ENCODE measurements around the gene RNF34. TPM values are rescaled to one million over a fixed set of nuclear protein-coding genes. Genes with fewer than 3 reads are reported as not detected.
A peak's percentile ranks its signal among the peaks of the same experiment; 100 is the strongest.

RNF34 gene
- total RNA-seq, 1 experiment from 2014 or later, result 54.1 TPM

DNA sequence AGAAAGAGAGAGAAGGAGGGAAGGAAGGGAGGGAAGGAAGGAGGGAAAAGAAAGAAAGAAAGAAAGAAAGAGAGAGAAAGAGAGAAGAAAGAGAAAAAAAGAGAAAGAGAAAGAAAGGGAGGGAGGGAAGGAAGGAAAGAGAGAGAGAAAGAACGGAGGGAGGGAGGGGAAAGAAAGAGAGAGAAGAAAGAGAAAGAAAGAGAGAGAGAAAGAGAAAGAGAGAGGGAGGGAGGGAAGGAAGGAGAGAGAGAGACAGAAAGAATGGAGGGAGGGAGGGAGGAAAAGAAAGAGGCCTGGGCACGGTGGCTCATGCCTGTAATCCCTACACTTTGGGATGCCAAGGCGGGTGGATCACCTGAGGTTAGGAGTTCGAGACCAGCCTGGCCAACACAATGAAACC, 42.6 kb upstream of the RNF34 start:
- intact Hi-C loops (cut with micrococcal nuclease; ENCODE audit: unreplicated experiment), result no loop called here
- Mint-ChIP-seq H3K4me3 (ENCODE audit: unreplicated experiment) (no peak overlapping the region), H3K4me1 (ENCODE audit: low read depth, unreplicated experiment) (peaks cover 13% of the 10 kb centered on the region), H3K27ac (ENCODE audit: unreplicated experiment) (no peak overlapping the region), H3K9me3 (ENCODE audit: unreplicated experiment) (no peaks in the 10 kb centered on the region), H3K27me3 (ENCODE audit: insufficient read depth, unreplicated experiment) (no peaks in the 10 kb centered on the region), H3K36me3 (ENCODE audit: insufficient read depth, unreplicated experiment) (peaks cover 4% of the 10 kb centered on the region)
- Histone ChIP-seq H3K36me3 (ENCODE audit: control insufficient read depth, insufficient read depth, low read length) (no peaks in the 10 kb centered on the region), H3K9me3 (no peaks in the 10 kb centered on the region), H3K4me1 (no peaks in the 10 kb centered on the region), H3K4me3 (ENCODE audit: low read depth, low read length) (no peak overlapping the region), H3K27me3 (replicated peaks; ENCODE audit: control insufficient read depth, insufficient read depth, low read length) (no peaks in the 10 kb centered on the region)
- BruUV-seq (replicated peaks), result no TSS peak
- POLR2A ChIA-PET, result no interaction called here
- no peak for TF ChIP-seq CTCF (IDR thresholded peaks at IDR 0.05; ENCODE audit: insufficient read depth in 1 of 2, low read depth in 1 of 2, low read length in 1 of 2, severe bottlenecking in 1 of 2, unreplicated experiment in 1 of 2)
- CTCF ChIA-PET, result no interaction called here
- DNase-seq, result no peak

GRCh38 chr12:121358073-121358472, 41.8 kb upstream of the RNF34 start:
- no peak overlapping the region for H3K27ac Mint-ChIP-seq (ENCODE audit: unreplicated experiment)

DNA sequence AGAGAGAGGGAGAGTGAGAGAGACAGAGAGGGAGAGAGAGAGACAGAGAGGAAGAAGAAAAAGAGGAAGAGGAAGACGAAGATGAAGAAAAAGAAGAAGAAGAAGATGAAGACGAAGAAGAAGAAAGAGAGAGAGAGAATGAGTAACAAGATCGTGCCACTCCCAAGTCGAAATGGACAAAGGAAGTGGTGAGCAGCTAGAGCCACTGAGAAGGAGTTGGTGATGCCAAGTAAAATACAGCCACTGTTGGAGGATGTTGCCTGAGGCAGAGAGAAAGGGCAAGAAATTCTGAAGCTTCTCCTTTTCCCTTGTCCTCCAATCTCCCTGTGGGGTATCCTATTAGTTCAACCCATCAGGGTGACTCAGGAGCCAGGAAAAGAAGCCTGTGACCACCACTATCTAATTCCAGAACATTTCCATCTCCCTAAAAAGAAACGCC, 35.2 kb upstream of the RNF34 start:
- H3K9me3 Mint-ChIP-seq (ENCODE audit: unreplicated experiment), result no peaks in the 10 kb centered on the region
- Histone ChIP-seq H3K4me1 (no peaks in the 10 kb centered on the region), H3K36me3 (ENCODE audit: control insufficient read depth, insufficient read depth, low read length) (no peaks in the 10 kb centered on the region), H3K27me3 (replicated peaks; ENCODE audit: control insufficient read depth, insufficient read depth, low read length) (no peaks in the 10 kb centered on the region), H3K9me3 (no peaks in the 10 kb centered on the region), H3K4me3 (ENCODE audit: low read depth, low read length) (no peak overlapping the region)
- POLR2A ChIA-PET, result no interaction called here
- intact Hi-C loops (cut with micrococcal nuclease; ENCODE audit: unreplicated experiment), result no loop called here
- CTCF ChIA-PET, result no interaction called here
- H3K36me3 Mint-ChIP-seq (ENCODE audit: insufficient read depth, unreplicated experiment), result no peaks in the 10 kb centered on the region
- no peak overlapping the region for H3K4me3 Mint-ChIP-seq (ENCODE audit: unreplicated experiment)
- no peak overlapping the region for H3K27ac Mint-ChIP-seq (ENCODE audit: unreplicated experiment)
- TF ChIP-seq CTCF (IDR thresholded peaks at IDR 0.05; ENCODE audit: insufficient read depth in 1 of 2, low read depth in 1 of 2, low read length in 1 of 2, severe bottlenecking in 1 of 2, unreplicated experiment in 1 of 2), result no peak
- BruUV-seq (replicated peaks), result no TSS peak
- H3K4me1 Mint-ChIP-seq (ENCODE audit: low read depth, unreplicated experiment), result no peaks in the 10 kb centered on the region
- DNase-seq, result no peak
- no peaks in the 10 kb centered on the region for H3K27me3 Mint-ChIP-seq (ENCODE audit: insufficient read depth, unreplicated experiment)

More at GRCh38 chr12:121358073-121358472, 41.8 kb upstream of the RNF34 start:
- Histone ChIP-seq H3K36me3 (ENCODE audit: control insufficient read depth, insufficient read depth, low read length) (no peaks in the 10 kb centered on the region), H3K27me3 (replicated peaks; ENCODE audit: control insufficient read depth, insufficient read depth, low read length) (no peaks in the 10 kb centered on the region), H3K4me3 (ENCODE audit: low read depth, low read length) (no peak overlapping the region), H3K9me3 (no peaks in the 10 kb centered on the region), H3K4me1 (no peaks in the 10 kb centered on the region)
- POLR2A ChIA-PET, result interaction anchor here (0.5 to 1.1 kb wide), 3 partner anchors 11 to 115 kb away, joined by 3 to 4 read pairs (median 3); partner anchors contain the start of gene RNF34
- BruUV-seq (replicated peaks), result no TSS peak
- Mint-ChIP-seq H3K9me3 (ENCODE audit: unreplicated experiment) (no peaks in the 10 kb centered on the region), H3K4me3 (ENCODE audit: unreplicated experiment) (no peak overlapping the region), H3K27me3 (ENCODE audit: insufficient read depth, unreplicated experiment) (no peaks in the 10 kb centered on the region), H3K36me3 (ENCODE audit: insufficient read depth, unreplicated experiment) (no peaks in the 10 kb centered on the region), H3K4me1 (ENCODE audit: low read depth, unreplicated experiment) (peaks cover 12% of the 10 kb centered on the region)
- TF ChIP-seq CTCF (IDR thresholded peaks at IDR 0.05; ENCODE audit: insufficient read depth in 1 of 2, low read depth in 1 of 2, low read length in 1 of 2, severe bottlenecking in 1 of 2, unreplicated experiment in 1 of 2), result no peak
- intact Hi-C loops (cut with micrococcal nuclease; ENCODE audit: unreplicated experiment), result no loop called here
- DNase-seq, result peak in 1 of 2 experiments; percentile 22
- CTCF ChIA-PET, result interaction anchor here (0.9 kb wide), 1 partner anchor 42 kb away, joined by 3 read pairs; the partner anchor contains the start of gene RNF34
